GM12873 (cell line): ENCODE data around the gene ACBD3.

Experiments used
- TF ChIP-seq, protein P1 (sequence below): IDR thresholded peaks from 2 replicates; pipeline ENCODE4 v1.5.1; 2012; ENCODE audit warnings: low read depth, mild to moderate bottlenecking, moderate library complexity, low read length, control low read depth; ENCODE audit not compliant: insufficient read depth; ENCODE audit errors: missing control alignments

Gene ACBD3

DNA sequence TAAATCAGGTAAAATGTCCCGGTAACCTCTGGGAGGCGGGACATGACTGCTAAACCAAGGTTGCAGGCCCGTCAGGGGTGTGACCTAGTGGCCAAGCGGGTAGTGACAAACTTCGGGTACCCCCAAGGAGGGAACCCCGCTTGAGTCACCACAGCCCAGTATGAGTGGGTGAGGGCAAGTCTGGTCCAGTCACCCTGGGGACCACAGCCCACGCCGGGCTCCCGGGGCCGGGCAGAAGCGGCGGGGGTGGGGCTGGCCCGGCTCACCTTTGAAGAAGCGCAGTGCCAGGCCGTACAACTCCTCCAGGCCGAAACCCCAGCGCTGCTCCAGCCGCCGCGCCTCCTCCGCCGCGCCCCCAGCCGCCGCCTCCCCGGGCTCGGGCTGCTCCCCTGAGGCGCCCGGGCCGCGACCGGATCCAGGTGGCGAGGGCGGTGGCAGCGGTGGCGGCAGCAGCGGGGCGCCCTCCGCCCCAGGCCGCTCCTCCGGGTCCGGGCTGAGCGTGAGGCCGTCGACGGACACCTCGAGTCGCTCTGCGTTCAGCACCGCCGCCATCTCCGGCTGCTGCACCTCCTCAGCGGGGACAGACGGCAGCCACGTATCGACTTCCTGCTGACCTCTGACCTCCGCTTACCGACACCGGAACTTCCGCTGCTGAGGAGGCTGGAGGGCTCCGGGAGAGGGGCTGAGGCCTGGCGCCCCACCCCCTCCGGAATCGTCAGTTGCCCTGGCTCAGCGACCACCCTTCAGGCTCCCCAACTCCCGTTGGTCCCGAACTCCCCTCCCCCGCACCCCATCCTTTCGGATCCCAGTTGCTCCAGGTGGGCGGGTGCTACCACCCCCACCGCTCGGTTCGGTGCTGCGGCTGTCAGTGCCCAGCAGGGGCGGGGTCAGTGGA lies at the start of gene ACBD3:
TSS of gene ACBD3 (minus strand) at position 618 of the 895 bp plus-strand sequence. CDS start at position 552, 66 bp downstream.
- TF ChIP-seq, protein P1, sequence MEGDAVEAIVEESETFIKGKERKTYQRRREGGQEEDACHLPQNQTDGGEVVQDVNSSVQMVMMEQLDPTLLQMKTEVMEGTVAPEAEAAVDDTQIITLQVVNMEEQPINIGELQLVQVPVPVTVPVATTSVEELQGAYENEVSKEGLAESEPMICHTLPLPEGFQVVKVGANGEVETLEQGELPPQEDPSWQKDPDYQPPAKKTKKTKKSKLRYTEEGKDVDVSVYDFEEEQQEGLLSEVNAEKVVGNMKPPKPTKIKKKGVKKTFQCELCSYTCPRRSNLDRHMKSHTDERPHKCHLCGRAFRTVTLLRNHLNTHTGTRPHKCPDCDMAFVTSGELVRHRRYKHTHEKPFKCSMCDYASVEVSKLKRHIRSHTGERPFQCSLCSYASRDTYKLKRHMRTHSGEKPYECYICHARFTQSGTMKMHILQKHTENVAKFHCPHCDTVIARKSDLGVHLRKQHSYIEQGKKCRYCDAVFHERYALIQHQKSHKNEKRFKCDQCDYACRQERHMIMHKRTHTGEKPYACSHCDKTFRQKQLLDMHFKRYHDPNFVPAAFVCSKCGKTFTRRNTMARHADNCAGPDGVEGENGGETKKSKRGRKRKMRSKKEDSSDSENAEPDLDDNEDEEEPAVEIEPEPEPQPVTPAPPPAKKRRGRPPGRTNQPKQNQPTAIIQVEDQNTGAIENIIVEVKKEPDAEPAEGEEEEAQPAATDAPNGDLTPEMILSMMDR, result no peak

DNA sequence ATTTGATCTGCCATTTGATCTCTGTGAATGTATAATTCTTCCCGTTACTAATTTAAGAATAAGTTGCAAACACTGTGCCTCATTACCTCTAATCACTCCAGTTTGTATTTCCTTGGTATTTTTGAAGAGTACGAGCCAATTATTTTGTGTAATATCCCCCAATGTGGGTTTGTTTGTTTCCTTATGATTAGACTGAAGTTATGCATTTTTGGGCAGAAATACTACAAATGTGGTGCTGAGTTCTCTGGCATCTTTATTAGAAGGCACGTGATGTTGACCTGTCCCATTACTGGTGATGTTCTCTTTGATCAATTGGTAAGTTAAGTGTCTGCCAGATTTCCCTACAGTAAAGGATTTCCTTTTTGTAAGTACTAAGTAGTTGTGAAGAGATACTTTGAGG lies 47.3 kb upstream of the ACBD3 start:
- TF ChIP-seq, protein P1, result no peak

DNA sequence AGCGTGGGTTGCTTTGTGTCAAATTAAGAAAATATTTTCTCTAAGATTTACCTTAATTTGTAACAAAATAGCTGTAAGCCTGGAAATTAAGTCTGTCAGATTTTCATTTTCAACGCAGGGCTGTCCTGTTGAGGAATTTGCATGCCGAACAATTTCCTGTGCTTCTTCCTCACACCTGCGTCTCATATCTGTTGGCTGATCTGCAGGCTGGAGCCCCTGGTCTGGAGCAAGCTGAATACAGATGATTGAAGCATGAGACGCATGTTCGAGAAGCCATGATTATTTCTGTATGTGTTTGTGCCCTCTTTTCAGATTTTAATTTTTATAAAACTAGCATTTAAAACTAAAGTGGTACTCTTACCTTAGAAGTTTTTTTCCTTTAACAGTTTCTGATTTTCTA lies 46.8 kb upstream of the ACBD3 start:
- TF ChIP-seq, protein P1, result no peak

DNA sequence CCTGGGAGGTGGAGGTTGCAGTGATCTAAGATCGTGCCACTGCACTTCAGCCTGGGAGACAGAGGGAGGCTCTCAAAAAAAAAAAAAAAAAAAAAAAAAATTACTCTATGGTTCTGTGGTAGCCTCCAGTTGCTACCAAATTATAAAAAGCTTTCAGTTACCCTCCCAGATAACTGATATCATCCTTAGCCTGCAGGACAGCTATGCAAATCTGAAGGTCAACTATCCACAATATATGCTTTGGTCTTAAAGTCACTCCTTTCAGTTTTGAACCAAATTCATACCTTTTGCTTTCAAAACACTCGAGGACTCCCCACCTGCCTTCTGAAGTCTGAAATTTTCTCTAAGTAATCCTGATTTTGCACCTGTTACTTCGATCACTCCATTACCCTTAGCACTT lies 40.1 kb upstream of the ACBD3 start:
- TF ChIP-seq, protein P1, result no peak

DNA sequence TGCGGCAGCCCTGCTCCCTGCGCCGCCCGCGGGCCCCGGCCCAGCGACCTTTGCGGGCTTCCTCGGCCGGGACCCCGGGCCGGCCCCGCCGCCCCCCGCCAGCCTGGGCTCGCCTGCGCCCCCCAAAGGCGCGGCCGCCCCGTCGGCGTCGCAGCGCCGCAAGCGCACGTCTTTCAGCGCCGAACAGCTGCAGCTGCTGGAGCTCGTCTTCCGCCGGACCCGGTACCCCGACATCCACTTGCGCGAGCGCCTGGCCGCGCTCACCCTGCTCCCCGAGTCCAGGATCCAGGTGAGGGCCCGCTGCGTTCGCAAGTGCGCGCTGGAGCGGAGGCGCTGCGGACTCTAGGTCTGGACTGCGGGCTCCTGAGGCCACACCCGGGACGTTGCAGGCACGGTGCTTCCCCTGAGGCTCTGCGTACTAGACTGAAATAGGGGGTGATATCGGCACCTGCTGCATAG lies 37.3 kb upstream of the ACBD3 start:
- TF ChIP-seq, protein P1, result peak; percentile 21

DNA sequence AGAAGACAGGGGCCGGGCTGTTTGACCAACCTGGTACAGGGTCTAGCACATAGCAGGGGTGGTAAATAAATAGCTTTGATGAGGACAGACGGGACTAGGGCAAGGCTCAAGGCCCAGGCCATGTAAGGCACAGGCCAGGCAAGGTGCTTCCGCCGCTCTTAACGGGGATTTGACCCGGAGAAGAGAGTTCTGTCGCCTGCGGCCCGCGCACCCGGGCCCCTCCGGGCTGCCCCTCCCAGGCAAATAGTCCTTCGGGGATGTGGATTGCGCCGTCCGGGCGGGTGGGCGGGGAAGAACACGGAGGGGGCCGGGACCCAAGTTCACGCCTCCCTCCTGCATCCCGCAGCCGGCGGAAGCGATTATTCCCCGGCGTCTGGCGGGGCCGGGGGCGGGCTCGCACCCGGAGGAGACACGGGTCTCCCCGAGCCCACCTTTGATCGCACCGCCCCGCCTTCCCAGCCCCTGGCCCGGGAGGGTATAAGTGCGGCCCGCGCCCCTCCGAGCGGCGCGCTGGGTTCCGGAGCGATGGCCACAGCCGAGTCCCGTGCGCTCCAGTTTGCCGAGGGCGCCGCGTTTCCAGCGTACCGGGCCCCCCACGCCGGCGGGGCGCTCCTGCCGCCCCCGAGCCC lies 36.7 kb upstream of the ACBD3 start, which contains the start of gene MIXL1:
TSS of gene MIXL1 (plus strand) at position 508 of the 629 bp plus-strand sequence. CDS start at position 526, 18 bp downstream.
- TF ChIP-seq, protein P1, result no peak

DNA sequence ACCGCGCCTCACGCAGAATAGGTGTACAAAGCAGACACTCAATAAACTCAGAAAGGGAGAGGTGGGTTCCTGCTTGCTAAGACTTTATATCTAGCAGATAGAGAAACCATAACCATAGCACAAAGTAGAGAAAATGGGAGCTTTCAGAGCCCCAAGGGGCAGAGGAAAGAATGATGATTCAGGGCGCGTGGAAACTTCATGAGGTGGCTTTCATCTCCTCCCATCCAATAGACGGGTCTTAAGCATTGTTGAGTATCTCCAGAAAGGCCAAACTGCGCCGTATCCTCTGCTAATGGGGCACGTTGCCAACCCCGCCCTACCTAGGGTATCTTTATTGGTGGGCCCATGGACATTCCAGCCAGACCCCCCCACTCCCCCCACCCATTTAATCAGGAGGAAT lies 36.1 kb upstream of the ACBD3 start:
- TF ChIP-seq, protein P1, result no peak
